Endothelial cell of umbilical vein (primary cell): Measurements from ENCODE around the gene LAMB4. TPM values are rescaled to one million over a fixed set of nuclear protein-coding genes. Genes with fewer than 3 reads are reported as not detected.

Source experiments
- BruUV-seq: library from RNA; stranded (reverse); fragments of 400-500 nt; replicated peaks from 2 replicates; lab custom pipeline; 2021; lab: Mats Ljungman, UMichigan
- CTCF ChIA-PET: fragments of 300-600, 350-600 bp; sonication (Branson Sonifier 250); formaldehyde crosslinking; loops from one replicate; lab custom pipeline; 2021; ENCODE audit warnings: antibody characterized with exemption, inconsistent platforms; lab: Charles Lee
- POLR2A ChIA-PET: fragments of 300-600, 350-600 bp; sonication (Branson Sonifier 250); formaldehyde crosslinking; loops from one replicate; lab custom pipeline; 2021; ENCODE audit warnings: antibody characterized with exemption, inconsistent platforms; lab: Charles Lee
- DNase-seq: peaks from one replicate; pipeline ENCODE4 v3.0.0-alpha.2; 2011; ENCODE audit warnings: low read depth, low spot score
- FAIRE-seq: peaks from 2 replicates; lab custom pipeline; 2011; peaks lifted over from hg19 to GRCh38; lab: Jason Lieb, UNC
- H2AFZ ChIP-seq: 2 replicates; pipeline ENCODE4 v1.6.0; 2012; ENCODE audit warnings: low read depth, low read length, control low read depth, inconsistent platforms
- H3K27ac ChIP-seq: 2 replicates; pipeline ENCODE4 v1.5.1; 2011; ENCODE audit warnings: low read depth, mild to moderate bottlenecking, control low read depth, low read length, moderate library complexity; ENCODE audit not compliant: insufficient read depth
- H3K27me3 ChIP-seq, 2 experiments: 2 replicates each; pipeline versions ENCODE4 v1.6.0 to v1.6.1; 2011; ENCODE audit warnings: low read length in 2 of 2, mixed read lengths in 1 of 2; ENCODE audit not compliant: control insufficient read depth in 2 of 2, insufficient read depth in 2 of 2
- H3K36me3 ChIP-seq, 2 experiments: 2 replicates in 1 of 2; 3 replicates in 1 of 2; pipeline ENCODE4 v1.5.1; 2011; ENCODE audit warnings: low read length in 2 of 2, mild to moderate bottlenecking in 1 of 2, moderate library complexity in 1 of 2; ENCODE audit not compliant: control insufficient read depth in 2 of 2, insufficient read depth in 2 of 2; ENCODE audit errors: extremely low read depth in 1 of 2
- H3K4me1 ChIP-seq: 3 replicates; pipeline ENCODE4 v1.5.1; 2011; ENCODE audit warnings: mild to moderate bottlenecking, low read length; ENCODE audit not compliant: control insufficient read depth, insufficient read depth; ENCODE audit errors: extremely low read depth
- H3K4me2 ChIP-seq: 2 replicates; pipeline ENCODE4 v1.6.1; 2011; ENCODE audit warnings: low read length, control low read depth, mixed read lengths; ENCODE audit not compliant: insufficient read depth
- H3K4me3 ChIP-seq, 3 experiments: fragments of 200-600 bp in 1 of 3; sonication (generic), shearing (Covaris generic) in 1 of 3; replicated peaks in 1 of 3; 2 replicates each; pipeline ENCODE4 v1.5.1; 2011 to 2016; ENCODE audit warnings: control low read depth in 3 of 3, low read length in 3 of 3, mild to moderate bottlenecking in 2 of 3, inconsistent platforms in 1 of 3, low read depth in 1 of 3, moderate library complexity in 1 of 3; ENCODE audit not compliant: insufficient read depth in 1 of 3
- H3K79me2 ChIP-seq: 2 replicates; pipeline ENCODE4 v1.6.0; 2012; ENCODE audit warnings: low read length, inconsistent platforms; ENCODE audit not compliant: control insufficient read depth, insufficient read depth
- H3K9ac ChIP-seq: replicated peaks from 2 replicates; pipeline ENCODE3; 2011; ENCODE audit warnings: low read length, control low read depth; ENCODE audit not compliant: insufficient read depth; ENCODE audit errors: extremely low read depth
- H3K9me1 ChIP-seq: replicated peaks from 3 replicates; pipeline ENCODE4 v1.6.0; 2011; ENCODE audit warnings: mild to moderate bottlenecking, low read length; ENCODE audit not compliant: control insufficient read depth, insufficient read depth; ENCODE audit errors: extremely low read depth
- H3K9me3 ChIP-seq: replicated peaks from 2 replicates; pipeline ENCODE4 v1.5.1; 2012; ENCODE audit warnings: low read length, inconsistent platforms; ENCODE audit not compliant: control insufficient read depth, insufficient read depth
- H4K20me1 ChIP-seq: replicated peaks from 2 replicates; pipeline ENCODE3; 2011; ENCODE audit warnings: mild to moderate bottlenecking, low read length; ENCODE audit not compliant: control insufficient read depth, insufficient read depth; ENCODE audit errors: extremely low read depth
- CTCF ChIP-seq, 2 donors: IDR thresholded peaks; 1 replicate in 1 of 2; 2 replicates in 1 of 2; pipeline ENCODE4 v1.5.1; 2011; ENCODE audit warnings: low read length in 2 of 2, mild to moderate bottlenecking in 2 of 2, moderate library complexity in 2 of 2, control low read depth in 1 of 2, inconsistent platforms in 1 of 2, low read depth in 1 of 2; ENCODE audit not compliant: insufficient read depth in 1 of 2; ENCODE audit errors: extremely low read depth in 1 of 2
- EZH2 ChIP-seq: IDR thresholded peaks from 2 replicates; pipeline ENCODE4 v1.6.1; 2012; ENCODE audit warnings: borderline replicate concordance, low read depth, mild to moderate bottlenecking, moderate library complexity, low read length, inconsistent platforms; ENCODE audit not compliant: severe bottlenecking
- FOS ChIP-seq: IDR thresholded peaks from 2 replicates; pipeline ENCODE4 v1.6.1; 2011; ENCODE audit warnings: mild to moderate bottlenecking, low read length, moderate library complexity, borderline replicate concordance; ENCODE audit not compliant: insufficient read depth
- GATA2 ChIP-seq: IDR thresholded peaks from 2 replicates; pipeline ENCODE4 v1.7.0; 2011; ENCODE audit warnings: low read depth, mild to moderate bottlenecking, moderate library complexity, mixed read lengths, low read length; ENCODE audit not compliant: insufficient read length, insufficient read depth
- JUN ChIP-seq: IDR thresholded peaks from 2 replicates; pipeline ENCODE4 v1.6.1; 2011; ENCODE audit warnings: borderline replicate concordance, low read depth; ENCODE audit not compliant: insufficient read length, insufficient read depth
- MAX ChIP-seq: IDR thresholded peaks from 2 replicates; pipeline ENCODE4 v1.6.1; 2011; ENCODE audit not compliant: insufficient read depth, insufficient read length
- MYC ChIP-seq: IDR thresholded peaks from one replicate; pipeline ENCODE4 v1.6.1; 2011; ENCODE audit warnings: mild to moderate bottlenecking, low read depth, low read length
- POLR2A ChIP-seq: IDR thresholded peaks from 2 replicates; pipeline ENCODE4 v1.6.1; 2012; ENCODE audit warnings: low read depth, mild to moderate bottlenecking, control low read depth, low read length
- POLR2AphosphoS5 ChIP-seq: IDR thresholded peaks from 2 replicates; pipeline ENCODE4 v1.6.1; 2012; ENCODE audit warnings: low read depth, mild to moderate bottlenecking, control low read depth, low read length, moderate library complexity; ENCODE audit not compliant: insufficient read depth
- dilution Hi-C: fragments of 300-500 bp; cut with MboI; formaldehyde crosslinking; loops from one replicate; pipeline ENCODE4 v1.15.0; 2019; ENCODE audit warnings: low sequenced_read_pairs; ENCODE audit not compliant: extremely low pct_ligation_motif_present
- intact Hi-C: fragments of 100-400 bp; cut with micrococcal nuclease; formaldehyde crosslinking; loops from one replicate; pipeline ENCODE4 v1.10.0; 2022
- polyA plus RNA-seq, 4 experiments: library from polyadenylated mRNA; depleted of rRNA in 3 of 4; stranded (reverse) in 3 of 4; unstranded in 1 of 4; fragments of >200 nt; gene quantifications; 2 replicates each; pipeline versions ENCODE4 v1.2.1 to v1.2.3, GENCODE V29; 2011 to 2012; ENCODE audit warnings: missing spikeins in 1 of 4
- total RNA-seq: library from RNA; stranded (reverse); gene quantifications from 2 replicates; pipeline ENCODE4 v1.2.3, GENCODE V29; 2021

Gene LAMB4
- total and polyA plus RNA-seq, 2 donors (not counting 3 experiments of a cell fraction or from before 2014, with no cell fraction given): 0.15 to 0.20 TPM

GRCh38 chr7:108007762-108008161 lies 122.4 kb downstream of the LAMB4 start:
- Histone ChIP-seq H3K9me1 (no peaks in the 10 kb centered on the region), H4K20me1 (no peaks in the 10 kb centered on the region), H3K9ac (no peak overlapping the region), H3K4me2 (no peak overlapping the region), H3K27ac (no peak overlapping the region), H3K9me3 (no peaks in the 10 kb centered on the region), H3K79me2 (peaks cover 1% of the 10 kb centered on the region), H3K4me3 (no peak overlapping the region), H2AFZ (no peak overlapping the region), H3K27me3 (no peaks in the 10 kb centered on the region), H3K4me1 (peaks cover 23% of the 10 kb centered on the region), H3K36me3 (no peaks in the 10 kb centered on the region)
- TF ChIP-seq POLR2AphosphoS5 (no peak), EZH2 (no peak), MAX (no peak), MYC (no peak), POLR2A (no peak), JUN (no peak), CTCF (IDR thresholded peaks at IDR 0.05; ENCODE audit: extremely low read depth in 1 of 2, insufficient read depth in 1 of 2, low read depth in 1 of 2, low read length in 2 of 2) (no peak), FOS (no peak), GATA2 (no peak)
- ChIA-PET POLR2A (no interaction called here), CTCF (no interaction called here)
- FAIRE-seq (peak; percentile 59), DNase-seq (no peak)
- BruUV-seq: no TSS peak
- intact Hi-C loops (no loop called here), dilution Hi-C loops (no loop called here)
